Femur (tissue), 1 donor: ENCODE results near the gene ITGA3.
"Not testable (repeated sequence)": the region's sequence is repeated elsewhere in the genome, so short reads cannot be mapped to it uniquely, and the experiment has no call there.

Experiments used
- DNase-seq: peaks from one replicate; pipeline ENCODE4 v3.0.0-alpha.2; 2017

Gene ITGA3

GRCh38 chr17:50035945-50036344 lies 20.0 kb upstream of the ITGA3 start:
- DNase-seq, result no peak

GRCh38 chr17:50036455-50037261 lies 19.3 kb upstream of the ITGA3 start:
- DNase-seq, result no peak

GRCh38 chr17:50037321-50038107 lies 18.4 kb upstream of the ITGA3 start:
- no peak for DNase-seq

GRCh38 chr17:50039058-50039457 lies 16.9 kb upstream of the ITGA3 start:
- no peak for DNase-seq

- not testable (repeated sequence) for DNase-seq
Observed at GRCh38 chr17:50040496-50040895, 15.4 kb upstream of the ITGA3 start.

GRCh38 chr17:50042211-50042610 lies 13.7 kb upstream of the ITGA3 start:
- no peak for DNase-seq

GRCh38 chr17:50043290-50044148 lies 12.4 kb upstream of the ITGA3 start:
- DNase-seq, result peak; percentile 56

- no peak for DNase-seq
Observed at GRCh38 chr17:50044483-50044882, 11.4 kb upstream of the ITGA3 start.

- no peak for DNase-seq
Observed at GRCh38 chr17:50045154-50045553, 10.8 kb upstream of the ITGA3 start.

GRCh38 chr17:50046179-50046578 lies 9.7 kb upstream of the ITGA3 start:
- DNase-seq, result no peak

- DNase-seq, result no peak
Observed at GRCh38 chr17:50046667-50047066, 9.2 kb upstream of the ITGA3 start.

GRCh38 chr17:50047083-50047482 lies 8.8 kb upstream of the ITGA3 start:
- DNase-seq, result no peak

GRCh38 chr17:50047488-50048126 lies 8.3 kb upstream of the ITGA3 start:
- DNase-seq, result no peak

GRCh38 chr17:50048146-50048720 lies 7.7 kb upstream of the ITGA3 start:
- no peak for DNase-seq

GRCh38 chr17:50048988-50049387 lies 6.9 kb upstream of the ITGA3 start:
- DNase-seq, result no peak

- DNase-seq, result no peak
Observed at GRCh38 chr17:50049636-50050035, 6.3 kb upstream of the ITGA3 start.

- DNase-seq, result no peak
Observed at GRCh38 chr17:50050431-50051032, 5.4 kb upstream of the ITGA3 start.

GRCh38 chr17:50051082-50051576 lies 4.8 kb upstream of the ITGA3 start:
- no peak for DNase-seq

GRCh38 chr17:50051606-50052005 lies 4.3 kb upstream of the ITGA3 start:
- DNase-seq, result no peak

- no peak for DNase-seq
Observed at GRCh38 chr17:50052241-50052796, 3.6 kb upstream of the ITGA3 start.
